ENCODE measurements around the gene LPGAT1. TPM values are rescaled to one million over a fixed set of nuclear protein-coding genes. Genes with fewer than 3 reads are reported as not detected.

LPGAT1 gene
- total and polyA plus RNA-seq, 2 of the 13 experiments (the other 11 are each of a cell fraction or from before 2014, with no cell fraction given): 12.1 to 48.3 TPM

GRCh38 chr1:211800925-211801607 is 29.5 kb downstream of the LPGAT1 start (continued):
- no peak for TF ChIP-seq ZNF710 (CRISPR knock-in tag; IDR thresholded peaks at IDR 0.05; ENCODE audit: borderline replicate concordance)
- no peak for TF ChIP-seq SIN3A (IDR thresholded peaks at IDR 0.05; ENCODE audit: borderline replicate concordance, low read depth, low read length)
- TF ChIP-seq CAMTA2 (CRISPR knock-in tag; IDR thresholded peaks at IDR 0.05; ENCODE audit: borderline replicate concordance): no peak
- no peak for TF ChIP-seq ZNF839 (CRISPR knock-in tag; IDR thresholded peaks at IDR 0.05; ENCODE audit: borderline replicate concordance)

GRCh38 chr1:211797994-211798393 is 32.6 kb downstream of the LPGAT1 start:
- peaks cover 6% of the 10 kb centered on the region; the same call in 1 of the 2 replicates for H3K4me1 ChIP-seq (ENCODE audit: insufficient read depth, low read length)
- H3K4me2 ChIP-seq (ENCODE audit: low read depth, low read length): no peak overlapping the region
- H3K36me3 ChIP-seq (replicated peaks in 1 of 2; ENCODE audit: control insufficient read depth in 1 of 2, insufficient read depth in 2 of 2, low read length in 2 of 2): peaks cover 0 to 4% of the 10 kb centered on the region in 2 experiments; a peak in 4 of 5 replicates
- in situ Hi-C loops (cut with HindIII; ENCODE audit: extremely low pct_ligation_motif_present, low pct_unique_long_range_greater_than_20kb) (no loop called here), intact Hi-C loops (cut with micrococcal nuclease; ENCODE audit: unreplicated experiment) (no loop called here)
- CTCF ChIA-PET (ENCODE audit: low intra/inter-chr PET ratio, low total read pairs): no interaction called here
- no peak overlapping the region for H3K9ac ChIP-seq (ENCODE audit: insufficient read depth, low read depth, low read length)
- no peaks in the 10 kb centered on the region for H3K27me3 ChIP-seq (ENCODE audit: control insufficient read depth in 1 of 2, insufficient read depth in 2 of 2, low read length in 2 of 2)
- FAIRE-seq (no peak), ATAC-seq (no peak), DNase-seq (ENCODE audit: low spot score) (no peak)
- no peak for TF ChIP-seq TGIF2 (CRISPR knock-in tag; IDR thresholded peaks at IDR 0.05)
- no peak for TF ChIP-seq RCOR2 (CRISPR knock-in tag; IDR thresholded peaks at IDR 0.05)
- peaks cover 5% of the 10 kb centered on the region for H3K79me2 ChIP-seq (ENCODE audit: insufficient read depth, low read length)
- no TSS peak for BruUV-seq (replicated peaks)
- H2AFZ ChIP-seq (ENCODE audit: low read length): no peak overlapping the region
- no peak overlapping the region for H3K27ac ChIP-seq (ENCODE audit: extremely low read length, insufficient read depth, low read length)
- 95% methylated on average over 2 of the region's 2 CpGs for WGBS (ENCODE audit: low lambda C conversion rate)
- no peaks in the 10 kb centered on the region for H3K9me3 ChIP-seq (ENCODE audit: low read length)
- H4K20me1 ChIP-seq (ENCODE audit: insufficient read depth, low read length): no peaks in the 10 kb centered on the region
- no peak overlapping the region for H3K4me3 ChIP-seq (replicated peaks in 1 of 3; ENCODE audit: insufficient read depth in 1 of 3, low read depth in 2 of 3, low read length in 3 of 3)
- POLR2A ChIA-PET: no interaction called here

Data from HepG2 (cell line).